ENCODE measurements around the gene PRRG4.

Gene PRRG4

GRCh38 chr11:32792111-32792947 is 37.4 kb upstream of the PRRG4 start:
- Mint-ChIP-seq H3K27ac (no peak overlapping the region), H3K27me3 (ENCODE audit: low read depth, poor library complexity) (peaks cover 22% of the 10 kb centered on the region)
- TF ChIP-seq CTCF (IDR thresholded peaks at IDR 0.05) = no peak

GRCh38 chr11:32792948-32793475 is 36.7 kb upstream of the PRRG4 start:
- H3K9me3 Mint-ChIP-seq = no peaks in the 10 kb centered on the region
- H3K4me1 Mint-ChIP-seq = peaks cover 13% of the 10 kb centered on the region
- peak; percentile 74 for DNase-seq
- peaks cover 22% of the 10 kb centered on the region for H3K27me3 Mint-ChIP-seq (ENCODE audit: low read depth, poor library complexity)
- no peak overlapping the region for H3K4me3 Mint-ChIP-seq
- no peak overlapping the region for H3K27ac Mint-ChIP-seq
- TF ChIP-seq CTCF (IDR thresholded peaks at IDR 0.05) = peak; percentile 72
- no peaks in the 10 kb centered on the region for H3K36me3 Mint-ChIP-seq (ENCODE audit: low read depth)

More at GRCh38 chr11:32792111-32792947, 37.4 kb upstream of the PRRG4 start:
- Mint-ChIP-seq H3K4me3 (no peak overlapping the region), H3K36me3 (ENCODE audit: low read depth) (no peaks in the 10 kb centered on the region), H3K4me1 (peaks cover 13% of the 10 kb centered on the region), H3K9me3 (no peaks in the 10 kb centered on the region)
- DNase-seq = no peak

- no peaks in the 10 kb centered on the region for H3K36me3 Mint-ChIP-seq (ENCODE audit: low read depth)
- H3K4me1 Mint-ChIP-seq = peaks cover 13% of the 10 kb centered on the region
- H3K27me3 Mint-ChIP-seq (ENCODE audit: low read depth, poor library complexity) = peaks cover 13% of the 10 kb centered on the region
- H3K9me3 Mint-ChIP-seq = no peaks in the 10 kb centered on the region
- no peak for DNase-seq
- H3K4me3 Mint-ChIP-seq = no peak within 1 kb of the TSS
- TF ChIP-seq CTCF (IDR thresholded peaks at IDR 0.05) = no peak
- no peak within 1 kb of the TSS for H3K27ac Mint-ChIP-seq
Measured at GRCh38 chr11:32794439-32794838, 35.3 kb upstream of the PRRG4 start, which contains the start of gene CCDC73. Gene CCDC73, minus strand, starts transcription at chr11:32794662. Its CDS starts 34,419 bp downstream, at chr11:32760243.

GRCh38 chr11:32796425-32796824 is 33.3 kb upstream of the PRRG4 start:
- Mint-ChIP-seq H3K27me3 (ENCODE audit: low read depth, poor library complexity) (peaks cover 7% of the 10 kb centered on the region), H3K4me3 (no peak overlapping the region), H3K4me1 (peaks cover 13% of the 10 kb centered on the region), H3K36me3 (ENCODE audit: low read depth) (no peaks in the 10 kb centered on the region), H3K9me3 (no peaks in the 10 kb centered on the region), H3K27ac (no peak overlapping the region)
- no peak for TF ChIP-seq CTCF (IDR thresholded peaks at IDR 0.05)
- DNase-seq = no peak

GRCh38 chr11:32809313-32809712 is 20.4 kb upstream of the PRRG4 start:
- Mint-ChIP-seq H3K36me3 (ENCODE audit: low read depth) (no peaks in the 10 kb centered on the region), H3K27ac (no peak overlapping the region), H3K4me1 (no peaks in the 10 kb centered on the region), H3K4me3 (no peak overlapping the region), H3K27me3 (ENCODE audit: low read depth, poor library complexity) (peaks cover 2% of the 10 kb centered on the region), H3K9me3 (no peaks in the 10 kb centered on the region)
- TF ChIP-seq CTCF (IDR thresholded peaks at IDR 0.05) = peak; percentile 83
- DNase-seq = peak; percentile 79
